GM12872 (cell line): Measurements from ENCODE around the gene SERPINB3.

Source experiments
- CTCF ChIP-seq: IDR thresholded peaks from 3 replicates; pipeline ENCODE4 v1.5.1; 2011; ENCODE audit warnings: low read depth, mild to moderate bottlenecking, low read length, moderate library complexity; ENCODE audit not compliant: insufficient read depth

Gene SERPINB3

GRCh38 chr18:63697097-63697660 lies 35.5 kb upstream of the SERPINB3 start:
- TF ChIP-seq CTCF, result no peak

- TF ChIP-seq CTCF, result no peak
Observed at GRCh38 chr18:63689064-63689463, 27.4 kb upstream of the SERPINB3 start.

- no peak for TF ChIP-seq CTCF
Observed at GRCh38 chr18:63686871-63687270, 25.2 kb upstream of the SERPINB3 start.

- no peak for TF ChIP-seq CTCF
Observed at GRCh38 chr18:63684718-63685117, 23.0 kb upstream of the SERPINB3 start.

GRCh38 chr18:63683890-63684289 lies 22.2 kb upstream of the SERPINB3 start:
- no peak for TF ChIP-seq CTCF

GRCh38 chr18:63683152-63683551 lies 21.5 kb upstream of the SERPINB3 start:
- no peak for TF ChIP-seq CTCF

- no peak for TF ChIP-seq CTCF
Observed at GRCh38 chr18:63681449-63682340, 20.0 kb upstream of the SERPINB3 start.
